Measurements from ENCODE around the gene FBN1.

- TF ChIP-seq, protein P1, sequence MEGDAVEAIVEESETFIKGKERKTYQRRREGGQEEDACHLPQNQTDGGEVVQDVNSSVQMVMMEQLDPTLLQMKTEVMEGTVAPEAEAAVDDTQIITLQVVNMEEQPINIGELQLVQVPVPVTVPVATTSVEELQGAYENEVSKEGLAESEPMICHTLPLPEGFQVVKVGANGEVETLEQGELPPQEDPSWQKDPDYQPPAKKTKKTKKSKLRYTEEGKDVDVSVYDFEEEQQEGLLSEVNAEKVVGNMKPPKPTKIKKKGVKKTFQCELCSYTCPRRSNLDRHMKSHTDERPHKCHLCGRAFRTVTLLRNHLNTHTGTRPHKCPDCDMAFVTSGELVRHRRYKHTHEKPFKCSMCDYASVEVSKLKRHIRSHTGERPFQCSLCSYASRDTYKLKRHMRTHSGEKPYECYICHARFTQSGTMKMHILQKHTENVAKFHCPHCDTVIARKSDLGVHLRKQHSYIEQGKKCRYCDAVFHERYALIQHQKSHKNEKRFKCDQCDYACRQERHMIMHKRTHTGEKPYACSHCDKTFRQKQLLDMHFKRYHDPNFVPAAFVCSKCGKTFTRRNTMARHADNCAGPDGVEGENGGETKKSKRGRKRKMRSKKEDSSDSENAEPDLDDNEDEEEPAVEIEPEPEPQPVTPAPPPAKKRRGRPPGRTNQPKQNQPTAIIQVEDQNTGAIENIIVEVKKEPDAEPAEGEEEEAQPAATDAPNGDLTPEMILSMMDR (IDR thresholded peaks at IDR 0.05) = no peak
- no peak for TF ChIP-seq POLR2A (IDR thresholded peaks at IDR 0.05)
- no peak for TF ChIP-seq POLR2AphosphoS5 (IDR thresholded peaks at IDR 0.05)
Observed at GRCh38 chr15:48527517-48527916, 118.0 kb downstream of the FBN1 start.
